AML-193 (cell line): ENCODE results near the gene CHRNB1.

Source experiments
- DNase-seq, 2 experiments: peaks; one replicate each; lab custom pipeline; 2025; lab: John Stamatoyannopoulos, UW

CHRNB1 gene

DNA sequence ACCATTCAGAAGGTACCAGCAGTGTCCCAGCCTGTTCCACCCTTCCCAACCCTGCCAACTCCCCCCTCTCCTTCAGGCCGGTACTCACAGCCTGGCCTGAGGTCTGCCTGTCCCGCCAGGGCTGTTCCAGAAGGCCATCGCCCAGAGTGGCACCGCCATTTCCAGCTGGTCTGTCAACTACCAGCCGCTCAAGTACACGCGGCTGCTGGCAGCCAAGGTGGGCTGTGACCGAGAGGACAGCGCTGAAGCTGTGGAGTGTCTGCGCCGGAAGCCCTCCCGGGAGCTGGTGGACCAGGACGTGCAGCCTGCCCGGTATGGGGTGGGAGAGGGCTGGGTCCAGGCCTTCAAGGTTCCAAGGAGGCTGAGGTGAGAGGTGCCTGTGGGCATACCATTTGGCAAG lies 30.0 kb upstream of the CHRNB1 start:
- no peak for DNase-seq

- no peak for DNase-seq
Observed at GRCh38 chr17:7415784-7416183, 29.1 kb upstream of the CHRNB1 start.

DNA sequence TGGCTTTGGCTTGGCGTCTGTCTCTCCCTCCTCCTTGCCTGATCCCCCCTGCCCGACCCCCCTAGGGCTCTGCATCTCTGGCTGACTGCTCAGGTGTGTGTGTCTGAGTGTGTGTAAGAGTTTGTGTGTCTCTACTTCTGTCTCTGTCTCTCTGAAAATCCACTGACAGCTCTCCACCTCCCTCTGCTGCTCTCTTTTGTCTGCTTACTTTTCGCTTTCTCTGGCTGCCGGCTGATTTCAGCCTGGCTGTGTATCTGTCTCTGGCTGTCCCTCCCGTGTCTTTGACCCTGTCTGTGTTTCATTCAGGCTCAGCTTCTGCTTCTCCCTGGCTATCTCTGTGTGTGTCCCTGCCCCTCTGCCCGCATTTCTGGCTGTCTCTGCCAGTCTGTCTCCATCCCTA lies 28.5 kb upstream of the CHRNB1 start:
- no peak for DNase-seq

DNA sequence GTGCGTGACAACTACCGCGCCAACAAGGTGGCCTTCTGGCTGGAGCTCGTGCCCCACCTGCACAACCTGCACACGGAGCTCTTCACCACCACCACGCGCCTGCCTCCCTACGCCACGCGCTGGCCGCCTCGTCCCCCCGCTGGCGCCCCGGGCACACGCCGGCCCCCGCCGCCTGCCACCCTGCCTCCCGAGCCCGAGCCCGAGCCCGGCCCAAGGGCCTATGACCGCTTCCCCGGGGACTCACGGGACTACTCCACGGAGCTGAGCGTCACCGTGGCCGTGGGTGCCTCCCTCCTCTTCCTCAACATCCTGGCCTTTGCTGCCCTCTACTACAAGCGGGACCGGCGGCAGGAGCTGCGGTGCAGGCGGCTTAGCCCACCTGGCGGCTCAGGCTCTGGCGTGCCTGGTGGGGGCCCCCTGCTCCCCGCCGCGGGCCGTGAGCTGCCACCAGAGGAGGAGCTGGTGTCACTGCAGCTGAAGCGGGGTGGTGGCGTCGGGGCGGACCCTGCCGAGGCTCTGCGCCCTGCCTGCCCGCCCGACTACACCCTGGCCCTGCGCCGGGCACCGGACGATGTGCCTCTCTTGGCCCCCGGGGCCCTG lies 27.7 kb upstream of the CHRNB1 start:
- DNase-seq, result no peak

GRCh38 chr17:7418472-7419152 lies 26.2 kb upstream of the CHRNB1 start:
- DNase-seq, result no peak

GRCh38 chr17:7419819-7420610 lies 24.8 kb upstream of the CHRNB1 start, which contains the start of gene SPEM1:
Gene SPEM1 (plus strand): TSS chr17:7420324. CDS start chr17:7420385, 61 bp downstream.
- DNase-seq, result no peak

- DNase-seq, result no peak
Observed at GRCh38 chr17:7421186-7421585, 23.7 kb upstream of the CHRNB1 start.

GRCh38 chr17:7423679-7424078 lies 21.2 kb upstream of the CHRNB1 start:
- no peak for DNase-seq

- no peak for DNase-seq
Observed at GRCh38 chr17:7425316-7425715, 19.5 kb upstream of the CHRNB1 start, which contains the start of gene SPEM2. Gene SPEM2 (plus strand): TSS chr17:7425616. CDS start chr17:7425689, 73 bp downstream.

DNA sequence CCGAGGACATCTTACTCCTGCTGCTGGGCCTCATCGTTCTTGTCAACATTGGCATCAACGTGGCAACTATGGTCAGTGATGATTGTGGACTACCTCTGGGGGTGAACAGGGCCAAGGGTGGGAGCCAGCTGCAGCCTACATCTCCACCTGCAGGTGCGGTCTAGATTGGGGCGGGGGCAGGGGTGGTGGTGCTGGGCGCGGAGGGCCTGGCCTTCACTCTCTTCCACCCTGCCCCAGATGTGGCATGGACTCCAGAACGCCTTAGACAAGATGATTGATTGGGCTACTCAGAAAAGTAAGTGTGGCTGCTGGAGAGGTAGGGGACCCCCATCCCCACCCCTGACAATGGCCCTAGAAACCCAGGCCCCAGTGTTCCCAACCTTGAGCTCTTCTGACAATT lies 19.1 kb upstream of the CHRNB1 start:
- no peak for DNase-seq

- DNase-seq, result no peak
Observed at GRCh38 chr17:7426203-7426863, 18.5 kb upstream of the CHRNB1 start.

GRCh38 chr17:7426896-7427489 lies 17.9 kb upstream of the CHRNB1 start:
- no peak for DNase-seq

DNA sequence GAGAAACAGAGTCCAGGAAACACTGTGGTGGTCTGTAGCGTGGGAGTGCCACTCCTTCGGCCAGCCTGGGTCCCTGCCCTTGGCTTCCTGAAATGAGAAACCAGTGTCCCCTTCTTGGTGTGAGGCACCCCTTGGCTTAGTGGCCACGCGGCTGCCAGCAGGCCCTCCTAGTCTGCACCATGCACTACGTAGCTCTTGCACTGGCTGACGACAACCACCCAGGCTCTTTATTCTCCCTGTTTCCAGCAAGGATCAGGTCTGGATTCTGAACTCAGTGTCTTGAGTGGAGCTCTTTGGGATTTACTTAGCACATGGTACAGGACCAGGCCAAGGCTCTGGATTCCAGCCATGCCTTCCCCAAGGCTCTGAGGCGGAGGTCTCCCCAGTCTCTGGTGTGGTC lies 17.3 kb upstream of the CHRNB1 start:
- no peak for DNase-seq

DNA sequence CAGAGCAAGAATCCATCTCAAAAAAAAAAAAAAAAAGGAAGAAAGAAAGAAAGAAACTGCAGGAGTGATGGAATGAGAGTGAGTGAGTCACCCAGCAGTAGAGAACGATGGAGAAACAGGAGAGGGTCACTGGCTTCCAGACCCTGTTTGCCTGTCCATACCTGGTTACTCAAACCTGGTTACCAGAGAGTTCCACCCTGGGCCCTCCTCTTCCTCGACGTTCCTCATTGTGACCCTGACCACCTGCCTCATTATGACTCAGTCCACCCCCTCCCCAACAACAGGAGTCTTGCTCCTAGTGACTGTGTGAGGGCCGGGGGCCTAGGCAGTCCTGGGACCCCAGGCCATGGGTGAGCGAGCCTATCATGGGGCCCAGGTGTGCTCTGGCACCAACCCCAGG lies 16.3 kb upstream of the CHRNB1 start, which contains the start of gene SPEM3:
SPEM3 (plus strand) TSS at position 301 of the 400 bp plus-strand sequence; CDS start at position 347, 46 bp downstream.
- no peak for DNase-seq

DNA sequence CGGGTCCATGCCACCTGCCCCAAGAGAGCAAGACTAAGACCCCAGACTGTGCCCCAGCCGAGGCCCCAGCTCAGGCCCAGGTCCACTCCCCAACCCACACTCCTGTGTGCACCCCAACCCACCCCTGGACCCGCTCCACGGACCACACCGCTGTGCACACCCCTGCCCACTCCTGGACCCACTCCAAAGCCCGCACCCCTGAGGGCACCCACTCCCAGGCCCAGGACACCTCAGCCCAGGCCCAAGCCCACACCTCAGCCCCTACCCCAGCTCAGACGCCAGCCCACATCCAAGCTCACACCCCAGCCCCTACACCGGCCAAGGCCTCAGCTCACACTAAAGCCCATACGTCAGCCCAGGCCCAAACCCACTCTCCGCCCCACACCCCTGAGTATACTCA lies 15.1 kb upstream of the CHRNB1 start:
- no peak for DNase-seq

DNA sequence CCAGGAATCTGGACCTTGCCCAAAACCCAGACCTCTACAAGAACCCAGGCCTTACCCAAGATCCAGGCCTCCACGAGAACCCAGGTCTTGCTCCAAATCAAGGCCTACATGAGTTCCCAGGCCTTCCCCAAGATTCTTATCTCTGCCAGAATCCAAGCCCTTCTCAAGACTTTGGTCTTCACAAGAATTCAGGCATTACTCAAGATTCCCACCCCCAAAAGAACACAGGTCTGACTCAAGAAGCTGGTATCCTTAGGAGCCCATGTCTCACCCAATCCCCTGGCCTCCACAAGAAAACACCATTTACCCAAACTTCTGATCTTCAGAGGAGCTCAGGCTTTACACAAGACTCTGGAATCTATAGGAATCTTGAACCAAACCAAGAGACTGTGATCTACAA lies 13.6 kb upstream of the CHRNB1 start:
- DNase-seq, result no peak

DNA sequence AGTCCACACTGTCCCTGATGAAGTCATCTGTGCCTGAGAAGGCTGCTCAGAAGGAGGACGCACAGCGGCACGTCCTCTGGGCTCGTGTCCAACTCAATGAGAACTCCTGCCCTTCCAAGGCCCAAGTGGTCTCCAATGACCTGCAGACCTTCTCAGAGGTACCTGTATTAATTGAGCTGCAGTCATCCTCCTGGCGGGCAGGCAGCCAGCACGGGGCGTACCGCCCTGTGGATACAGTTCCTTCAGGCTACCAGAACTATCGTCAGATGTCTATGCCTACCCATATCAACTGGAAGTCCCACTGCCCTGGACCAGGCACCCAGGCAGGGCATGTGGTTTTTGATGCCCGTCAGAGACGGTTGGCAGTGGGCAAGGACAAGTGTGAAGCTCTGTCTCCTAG lies 12.6 kb upstream of the CHRNB1 start:
- DNase-seq, result no peak

DNA sequence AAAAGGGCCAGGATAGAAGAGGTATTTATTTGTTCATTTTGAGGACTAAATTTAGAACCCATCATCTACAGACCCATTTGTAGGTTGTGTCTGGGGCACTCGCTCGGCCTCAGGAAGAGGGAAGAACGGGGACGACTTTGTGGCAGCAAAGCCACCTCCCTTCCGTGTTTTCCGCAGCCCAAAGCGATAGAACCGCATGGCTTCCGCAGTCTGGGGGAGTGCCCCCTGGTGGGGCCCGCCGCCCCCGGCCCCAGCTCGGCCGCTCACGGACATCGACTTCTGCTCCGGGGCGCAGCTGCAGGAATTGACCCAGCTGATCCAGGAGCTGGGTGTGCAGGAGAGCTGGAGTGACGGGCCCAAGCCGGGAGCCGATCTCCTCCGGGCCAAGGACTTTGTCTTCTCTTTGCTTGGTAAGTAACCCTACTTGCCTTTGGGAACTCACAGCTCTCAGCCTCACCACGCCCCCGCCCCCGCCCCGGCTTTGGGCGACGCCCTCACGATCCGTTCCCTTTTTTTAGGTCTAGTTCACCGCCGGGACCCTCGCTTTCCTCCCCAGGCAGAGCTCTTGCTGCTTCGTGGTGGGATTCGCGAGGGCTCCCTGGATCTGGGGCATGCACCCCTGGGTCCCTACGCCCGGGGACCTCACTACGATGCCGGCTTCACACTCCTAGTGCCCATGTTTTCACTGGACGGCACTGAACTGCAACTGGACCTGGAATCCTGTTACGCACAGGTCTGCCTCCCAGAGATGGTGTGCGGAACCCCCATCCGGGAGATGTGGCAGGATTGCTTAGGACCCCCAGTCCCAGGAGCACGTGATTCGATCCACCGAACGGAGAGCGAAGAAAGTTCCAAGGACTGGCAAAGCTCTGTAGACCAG lies 8.9 kb upstream of the CHRNB1 start:
- no peak for DNase-seq

- DNase-seq, result peak; percentile 23 to 51
Observed at GRCh38 chr17:7436556-7437368, 8.1 kb upstream of the CHRNB1 start.

GRCh38 chr17:7437369-7437863 lies 7.4 kb upstream of the CHRNB1 start:
- no peak for DNase-seq
